G401.6 (cell line): Measurements from ENCODE around the gene TRIM27.
A peak's percentile ranks its signal among the peaks of the same experiment; 100 is the strongest.
"Not testable (repeated sequence)": the region's sequence is repeated elsewhere in the genome, so short reads cannot be mapped to it uniquely, and the experiment has no call there.

ENCODE experiments used
- FAIRE-seq: peaks from 2 replicates; lab custom pipeline; 2012; peaks lifted over from hg19 to GRCh38; lab: Jason Lieb, UNC

Gene TRIM27

DNA sequence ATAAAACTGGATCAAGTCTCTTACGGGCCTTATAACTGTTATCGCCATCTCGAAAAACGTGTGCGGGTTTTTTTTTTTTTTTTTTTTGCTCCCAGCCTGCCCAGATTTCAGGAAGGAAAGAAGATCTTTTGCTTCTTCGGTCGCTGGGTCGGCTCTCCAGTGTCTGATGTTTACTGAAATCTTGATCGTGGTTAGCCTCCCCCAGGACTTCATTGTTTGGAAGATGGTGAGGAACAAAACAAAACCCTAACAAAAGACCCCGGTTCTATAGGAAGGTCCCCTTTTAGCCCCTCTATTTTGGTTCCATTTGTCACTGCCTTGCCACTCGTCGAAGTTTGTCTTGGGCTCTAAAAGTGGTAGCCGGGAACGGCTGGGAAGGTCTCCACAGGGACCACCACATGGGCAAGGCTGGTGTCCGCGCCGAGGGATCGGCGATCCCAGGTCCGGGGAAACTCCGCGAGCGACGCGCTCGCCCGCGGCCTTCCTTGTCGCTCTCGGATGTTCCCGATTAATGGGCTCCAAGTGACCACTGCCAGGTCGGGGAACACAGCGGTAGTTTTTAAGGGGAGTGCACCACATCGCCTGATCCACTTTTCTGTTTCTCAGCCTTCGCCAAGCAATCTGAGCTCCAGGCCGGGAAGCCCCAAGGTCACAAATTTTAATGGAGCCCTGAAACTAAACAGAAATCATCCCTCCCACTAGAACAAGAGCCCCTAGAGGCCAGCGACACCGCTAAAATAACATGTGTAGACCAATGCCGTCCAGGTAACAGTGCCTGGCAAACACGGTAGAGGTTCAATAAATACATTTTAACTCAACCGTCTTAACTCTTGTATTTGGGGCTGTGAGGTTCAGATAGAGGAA is 27.0 kb downstream of the TRIM27 start:
- peak; percentile 93 for FAIRE-seq

DNA sequence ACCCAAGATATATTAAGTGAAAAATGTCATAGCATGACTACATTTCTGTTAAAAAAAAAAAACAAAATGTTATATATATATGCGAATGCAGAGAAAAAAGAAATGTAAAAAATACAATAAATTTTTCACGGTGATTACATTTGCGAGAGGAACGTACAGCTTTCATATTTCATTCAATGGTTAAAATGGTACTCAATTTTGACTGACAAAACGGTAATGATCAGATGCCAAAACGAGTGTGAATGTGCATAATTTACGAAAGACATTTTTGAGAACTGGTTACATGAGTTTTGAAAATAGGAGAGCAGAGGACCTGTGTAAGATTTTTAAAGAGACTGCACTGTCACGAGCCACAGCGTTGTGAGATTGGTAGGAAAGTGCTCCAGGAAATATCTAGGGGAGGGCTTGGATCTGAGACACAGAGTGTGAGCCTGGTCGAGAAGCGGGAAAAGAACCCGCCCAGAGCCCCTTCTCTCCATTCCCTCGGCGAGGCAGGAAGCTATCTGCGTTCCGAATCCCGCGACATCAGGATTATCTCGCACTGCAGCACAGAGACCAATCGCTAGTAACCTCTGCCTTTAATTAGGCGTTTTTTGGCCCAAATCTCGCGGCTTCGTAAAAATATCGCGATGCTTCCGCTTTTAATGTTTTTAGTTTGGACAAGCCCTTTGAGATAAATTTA is 28.5 kb downstream of the TRIM27 start:
- FAIRE-seq, result peak; percentile 97

DNA sequence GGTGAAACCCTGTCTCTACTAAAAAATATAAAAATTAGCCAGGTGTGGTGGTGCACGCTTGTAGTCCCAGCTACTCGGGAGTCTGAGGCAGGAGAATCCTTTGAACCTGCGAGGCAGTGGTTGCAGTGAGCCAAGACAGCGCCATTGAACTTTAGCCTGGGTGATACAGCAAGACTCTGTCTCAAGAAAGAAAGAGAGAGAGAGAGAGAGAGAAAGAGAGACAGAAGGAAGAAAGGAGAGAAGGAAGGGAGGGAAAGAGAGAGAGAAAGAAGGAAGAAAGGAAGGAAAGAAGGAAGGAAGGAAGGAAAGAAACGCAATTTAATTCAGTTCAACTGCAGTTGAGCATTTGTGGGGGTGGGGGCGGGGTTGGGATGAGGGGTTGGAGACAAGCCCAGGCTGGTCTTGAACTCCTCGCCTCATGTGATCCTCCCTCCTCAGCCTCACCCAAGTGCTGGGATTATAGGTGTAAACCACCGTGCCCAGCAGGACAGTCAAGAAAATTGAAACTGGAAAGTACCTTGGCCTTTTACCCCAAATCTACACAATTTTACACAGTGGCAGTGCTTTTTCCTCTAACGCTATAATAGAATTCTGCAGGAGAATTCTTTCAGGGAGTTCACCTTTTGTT is 30.5 kb downstream of the TRIM27 start:
- FAIRE-seq, result no peak

DNA sequence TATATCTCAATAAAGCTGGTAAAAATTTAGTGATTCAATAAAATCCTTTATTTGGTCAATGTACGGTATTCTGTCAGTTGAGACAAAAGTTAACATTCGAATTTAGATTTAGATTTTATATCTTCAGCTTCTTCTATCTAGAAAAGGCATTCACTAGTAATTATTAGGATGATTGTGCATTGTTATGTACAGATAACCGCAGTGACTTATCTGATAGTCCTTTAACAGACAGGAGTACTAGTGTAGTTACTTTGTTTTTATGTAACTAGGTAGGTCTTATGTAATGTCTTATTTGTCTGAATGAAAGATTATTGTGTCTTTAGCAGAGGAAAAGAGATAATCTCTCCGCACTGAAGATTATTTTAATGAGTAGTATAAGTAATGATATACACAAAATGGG is 31.3 kb downstream of the TRIM27 start:
- FAIRE-seq, result no peak

DNA sequence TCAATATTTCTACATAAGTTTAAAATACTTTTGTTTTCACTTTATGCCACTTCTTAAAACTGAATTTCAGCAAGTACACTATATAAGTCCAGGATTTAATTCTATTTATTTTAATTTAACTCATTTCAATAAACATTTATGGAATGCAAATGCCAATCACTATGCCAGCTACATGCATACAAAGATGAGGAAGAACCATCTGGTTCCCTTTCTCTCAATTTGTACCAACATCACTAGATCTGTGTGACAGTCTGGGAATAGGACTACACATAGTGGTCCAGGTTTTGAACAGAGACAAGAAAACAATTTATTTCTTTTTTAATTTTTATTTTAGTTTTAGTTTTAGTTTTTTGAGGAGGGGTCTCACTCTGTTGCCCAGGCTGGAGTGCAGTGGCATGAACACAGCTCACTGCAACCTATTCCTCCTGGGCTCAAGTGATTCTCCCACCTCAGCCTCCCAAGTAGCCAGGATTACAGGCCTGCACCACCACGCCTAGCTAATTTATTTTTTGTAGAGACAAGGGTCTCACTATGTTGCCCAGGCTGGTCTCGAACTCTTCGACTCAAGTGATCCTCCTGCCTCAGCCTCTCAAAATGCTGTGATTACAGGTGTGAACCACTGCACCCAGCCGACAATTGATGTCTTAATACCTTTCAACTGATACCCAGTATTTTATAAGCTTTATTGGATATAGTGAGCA is 35.8 kb downstream of the TRIM27 start:
- FAIRE-seq, result no peak

DNA sequence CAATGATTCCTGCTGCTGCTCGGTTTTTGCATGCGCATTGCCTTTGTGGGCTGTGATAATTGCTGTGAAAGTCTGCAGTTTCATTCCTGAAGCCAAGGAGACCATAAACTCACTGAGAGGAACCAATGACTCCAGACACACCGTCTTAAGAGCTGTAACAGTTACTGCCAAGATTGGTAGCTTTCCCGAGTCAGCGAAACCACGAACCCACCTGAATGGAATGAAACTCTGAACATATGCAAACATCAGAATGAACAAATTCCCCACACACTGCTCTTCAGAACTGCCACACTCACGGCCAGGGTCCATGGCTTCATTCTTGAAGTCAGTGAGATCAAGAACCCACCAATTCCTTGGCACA is 37.7 kb downstream of the TRIM27 start:
- no peak for FAIRE-seq

DNA sequence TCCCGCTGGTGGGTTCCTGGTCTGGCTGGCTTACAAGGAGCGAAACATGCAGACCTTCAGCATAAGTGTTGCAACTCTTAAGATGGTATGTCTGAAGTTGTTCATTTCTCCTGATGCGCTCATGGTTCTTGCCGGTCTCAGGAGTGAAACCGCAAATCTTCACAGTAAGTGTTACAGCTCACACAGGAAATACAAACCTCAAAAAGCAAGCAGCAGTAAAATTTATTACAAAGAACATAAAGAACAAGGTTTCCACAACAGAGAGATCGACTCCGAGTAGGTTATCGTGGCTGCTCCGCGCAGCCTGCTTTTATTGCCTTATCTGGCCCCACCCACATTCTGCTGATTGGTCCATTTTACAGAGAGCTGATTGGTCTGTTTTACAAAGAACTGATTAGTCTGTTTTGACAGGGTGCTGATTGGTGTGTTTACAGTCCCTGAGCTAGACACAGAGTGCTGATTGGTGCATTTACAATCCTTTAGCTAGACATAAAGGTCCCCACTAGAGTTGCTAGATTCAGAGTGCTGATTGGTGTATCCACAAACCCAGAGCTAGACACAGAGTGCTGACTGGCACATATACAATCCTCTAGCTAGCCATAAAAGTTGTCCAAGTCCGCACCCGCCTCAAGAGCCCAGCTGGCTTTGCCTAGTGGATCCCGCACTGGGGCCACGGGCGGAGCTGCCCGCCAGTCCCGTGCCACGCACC is 39.2 kb downstream of the TRIM27 start:
- FAIRE-seq, result no peak

DNA sequence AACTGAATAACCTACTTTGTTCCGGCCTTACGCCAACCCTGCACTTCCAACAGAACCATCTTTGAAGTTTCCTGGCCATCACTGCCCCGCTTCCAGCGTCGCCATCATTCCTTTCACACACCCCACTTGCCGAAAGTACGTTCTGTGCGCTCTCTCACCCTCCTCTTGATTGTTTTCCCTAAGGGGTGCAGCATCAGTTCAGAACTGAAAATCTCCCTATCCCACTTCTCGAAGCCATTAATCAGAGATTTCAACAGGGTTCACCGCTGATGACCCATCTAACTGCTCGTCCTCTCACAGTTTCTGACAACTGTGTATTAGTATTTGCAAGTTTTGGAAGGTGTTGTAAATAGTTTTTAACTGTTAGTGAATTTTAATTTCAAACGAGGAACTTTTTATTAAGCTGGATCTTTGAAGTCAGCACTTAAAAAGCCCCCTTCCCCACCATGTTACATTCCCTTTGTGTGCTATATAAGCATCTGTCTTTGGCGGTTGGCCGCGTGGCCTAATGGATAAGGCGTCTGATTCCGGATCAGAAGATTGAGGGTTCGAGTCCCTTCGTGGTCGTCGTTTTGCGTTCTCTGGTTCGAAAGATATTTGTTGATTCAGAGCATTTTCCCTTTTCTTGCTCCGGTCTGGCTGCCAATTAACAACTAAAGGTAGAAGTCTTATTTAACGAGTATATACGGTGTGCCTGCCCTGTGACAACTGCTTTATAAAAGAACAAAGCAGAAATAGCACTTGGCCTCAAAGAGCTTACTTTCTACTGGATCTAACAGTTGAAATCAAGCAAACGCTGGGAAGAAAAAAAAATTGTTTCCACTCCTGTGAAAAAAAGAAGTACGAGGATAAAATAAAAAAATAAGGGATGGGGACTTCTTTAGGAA is 42.6 kb downstream of the TRIM27 start:
- FAIRE-seq, result peak; percentile 39

DNA sequence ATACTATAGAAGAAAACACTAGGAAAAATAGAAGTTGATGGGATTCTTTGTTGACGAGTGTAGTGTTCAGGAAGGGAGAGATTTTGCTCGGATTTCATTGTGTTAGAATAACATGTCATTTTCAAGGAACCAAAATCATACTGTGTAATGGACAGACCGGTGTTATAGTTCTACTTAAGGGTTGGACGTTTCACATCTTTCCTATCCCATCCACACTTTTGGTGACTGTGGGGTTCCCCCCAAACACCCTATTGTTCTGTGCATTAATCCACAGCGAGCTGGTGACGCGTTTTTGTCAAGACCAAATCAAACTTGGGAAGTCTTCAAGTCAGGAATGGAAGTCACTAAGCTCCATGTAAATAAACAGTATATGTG is 43.3 kb downstream of the TRIM27 start:
- no peak for FAIRE-seq

DNA sequence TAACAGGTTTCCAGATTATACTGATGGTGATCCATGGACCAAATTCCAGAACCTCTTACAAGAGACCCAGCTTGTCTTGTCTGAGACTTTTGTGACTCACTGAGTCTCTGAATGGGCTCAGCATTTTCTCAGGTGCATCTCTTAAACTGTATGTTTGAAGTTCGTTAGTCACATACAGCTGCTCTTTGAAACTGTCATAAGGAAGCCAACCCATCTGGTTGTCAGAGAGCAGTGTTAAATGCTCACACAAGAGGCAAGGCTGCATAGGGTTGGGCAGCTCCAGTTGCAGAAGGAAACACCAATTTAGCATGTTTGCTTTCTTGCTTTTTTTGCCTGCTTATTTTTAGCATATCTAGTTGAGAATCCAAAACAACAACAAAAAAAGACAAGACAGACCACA is 47.1 kb downstream of the TRIM27 start:
- no peak for FAIRE-seq

DNA sequence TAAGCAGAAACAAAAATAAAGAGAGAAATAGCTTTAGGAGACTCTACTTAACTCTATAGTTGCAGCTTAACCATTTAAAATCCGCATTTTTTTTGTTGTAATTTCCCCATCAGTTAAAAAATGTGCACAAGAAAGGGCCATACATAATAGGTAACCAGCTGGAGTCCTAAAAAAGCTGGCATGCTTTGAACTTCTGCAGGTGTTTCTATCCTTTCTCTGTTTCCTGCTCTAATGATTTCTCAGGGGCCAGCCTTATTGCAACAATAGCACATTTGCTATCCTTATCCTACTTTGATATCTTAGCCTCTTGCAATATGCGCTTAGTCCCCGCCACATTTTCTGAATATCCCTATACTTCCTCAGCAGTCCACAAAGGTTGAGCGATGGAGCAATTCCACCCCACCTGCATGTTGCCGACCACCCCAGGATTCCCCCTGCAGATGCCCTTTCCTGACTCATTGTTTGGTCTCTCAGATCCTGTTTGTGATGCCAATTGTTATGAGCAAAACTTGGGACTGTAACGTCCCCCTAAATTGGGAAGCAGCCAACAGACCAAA is 48.5 kb downstream of the TRIM27 start:
- FAIRE-seq, result no peak

DNA sequence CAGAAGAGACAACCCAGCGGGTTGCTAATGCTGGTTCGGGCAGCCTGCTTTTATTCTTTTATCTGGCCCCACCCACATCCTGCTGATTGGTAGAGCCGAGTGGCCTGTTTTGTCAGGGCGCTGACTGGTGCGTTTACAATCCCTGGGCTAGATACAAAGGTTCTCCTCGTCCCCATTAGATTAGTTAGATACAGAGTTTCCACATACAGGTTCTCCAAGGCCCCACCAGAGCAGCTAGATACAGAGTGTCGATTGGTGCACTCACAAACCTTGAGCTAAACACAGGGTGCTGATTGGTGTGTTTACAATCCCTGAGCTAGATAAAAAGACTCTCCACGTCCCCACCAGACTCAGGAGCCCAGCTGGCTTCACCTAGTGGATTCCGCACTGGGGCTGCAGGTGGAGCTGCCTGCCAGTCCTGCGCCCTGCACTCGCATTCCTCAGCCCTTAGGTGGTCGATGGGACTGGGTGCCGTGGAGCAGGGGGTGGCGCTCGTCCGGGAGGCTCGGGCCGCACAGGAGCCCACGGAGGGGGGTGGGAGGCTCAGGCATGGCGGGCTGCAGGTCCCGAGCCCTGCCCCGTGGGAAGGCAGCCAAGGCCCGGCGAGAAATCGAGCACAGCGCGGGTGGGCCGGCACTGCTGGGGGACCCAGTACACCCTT is 51.5 kb downstream of the TRIM27 start:
- FAIRE-seq, result not testable (repeated sequence)

DNA sequence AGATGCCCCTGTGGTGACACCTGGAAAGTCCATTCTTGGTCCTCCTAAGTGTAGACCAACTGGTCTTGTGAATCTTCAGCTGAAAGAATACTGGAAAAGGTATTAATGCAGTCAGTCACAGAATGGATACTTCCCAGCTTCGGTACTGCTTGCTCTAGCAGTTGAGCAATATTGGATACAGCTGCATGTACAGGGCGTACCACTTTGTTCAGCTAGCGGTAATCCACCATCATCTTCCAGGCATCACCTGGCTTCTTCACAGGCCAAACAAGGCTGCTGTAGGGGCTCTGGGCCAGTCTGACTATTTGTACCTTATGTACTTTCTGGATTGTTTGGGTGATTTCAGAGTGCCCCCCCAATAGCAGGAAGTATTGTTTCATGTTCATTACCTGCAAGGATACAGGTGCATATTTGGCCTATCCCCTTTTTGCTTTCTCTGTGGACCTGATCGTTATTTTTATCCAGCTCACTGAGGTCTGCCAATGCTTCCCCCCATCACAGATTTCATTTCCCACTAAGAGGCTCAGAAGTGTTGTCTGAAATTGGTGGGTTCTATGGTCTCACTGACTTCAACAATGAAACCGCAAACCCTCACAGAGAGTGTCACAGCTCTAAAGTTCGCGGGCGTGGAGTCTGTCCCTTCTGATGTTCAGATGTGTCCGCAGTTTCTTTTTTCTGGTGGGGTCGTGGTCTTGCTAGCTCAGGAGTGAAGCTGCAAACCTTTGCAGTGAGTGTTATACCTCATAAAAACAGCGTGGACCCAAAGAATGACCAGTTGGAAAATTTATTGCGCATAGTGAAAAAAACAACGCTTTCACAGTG is 52.2 kb downstream of the TRIM27 start:
- no peak for FAIRE-seq

DNA sequence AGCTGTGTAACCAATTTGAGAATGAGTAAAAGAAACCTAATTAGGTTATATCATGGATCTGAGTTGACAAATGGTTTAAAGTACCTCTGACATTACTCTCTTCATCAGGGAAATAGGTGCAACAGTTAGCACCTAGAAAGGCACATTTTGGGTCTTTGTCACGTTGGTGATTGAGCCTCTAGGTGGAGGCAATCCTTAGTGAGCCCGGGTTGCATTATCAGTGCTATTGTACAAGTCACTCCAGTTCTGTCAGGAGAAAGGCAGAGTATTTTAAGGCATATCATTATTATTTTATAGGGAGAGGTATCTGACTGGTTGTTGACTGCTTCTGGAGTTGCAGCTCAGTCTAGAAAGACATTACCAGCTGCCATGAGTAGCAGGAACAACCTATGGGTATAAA is 54.9 kb downstream of the TRIM27 start:
- FAIRE-seq, result no peak

DNA sequence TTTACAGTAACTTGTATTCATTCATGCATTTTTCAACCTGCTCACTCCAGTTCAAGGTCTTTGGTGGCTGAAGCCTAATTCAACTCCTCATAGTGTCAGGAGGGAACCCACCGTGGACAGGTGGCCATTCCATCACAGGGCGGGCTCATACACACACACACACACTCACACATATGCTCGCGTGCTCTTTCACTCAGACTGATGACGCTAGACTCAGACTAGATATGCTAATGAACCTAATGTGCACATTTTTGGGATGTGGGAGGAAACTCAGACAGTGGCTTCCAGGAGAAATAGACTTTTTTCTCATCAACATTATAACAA is 56.7 kb downstream of the TRIM27 start:
- FAIRE-seq, result no peak

DNA sequence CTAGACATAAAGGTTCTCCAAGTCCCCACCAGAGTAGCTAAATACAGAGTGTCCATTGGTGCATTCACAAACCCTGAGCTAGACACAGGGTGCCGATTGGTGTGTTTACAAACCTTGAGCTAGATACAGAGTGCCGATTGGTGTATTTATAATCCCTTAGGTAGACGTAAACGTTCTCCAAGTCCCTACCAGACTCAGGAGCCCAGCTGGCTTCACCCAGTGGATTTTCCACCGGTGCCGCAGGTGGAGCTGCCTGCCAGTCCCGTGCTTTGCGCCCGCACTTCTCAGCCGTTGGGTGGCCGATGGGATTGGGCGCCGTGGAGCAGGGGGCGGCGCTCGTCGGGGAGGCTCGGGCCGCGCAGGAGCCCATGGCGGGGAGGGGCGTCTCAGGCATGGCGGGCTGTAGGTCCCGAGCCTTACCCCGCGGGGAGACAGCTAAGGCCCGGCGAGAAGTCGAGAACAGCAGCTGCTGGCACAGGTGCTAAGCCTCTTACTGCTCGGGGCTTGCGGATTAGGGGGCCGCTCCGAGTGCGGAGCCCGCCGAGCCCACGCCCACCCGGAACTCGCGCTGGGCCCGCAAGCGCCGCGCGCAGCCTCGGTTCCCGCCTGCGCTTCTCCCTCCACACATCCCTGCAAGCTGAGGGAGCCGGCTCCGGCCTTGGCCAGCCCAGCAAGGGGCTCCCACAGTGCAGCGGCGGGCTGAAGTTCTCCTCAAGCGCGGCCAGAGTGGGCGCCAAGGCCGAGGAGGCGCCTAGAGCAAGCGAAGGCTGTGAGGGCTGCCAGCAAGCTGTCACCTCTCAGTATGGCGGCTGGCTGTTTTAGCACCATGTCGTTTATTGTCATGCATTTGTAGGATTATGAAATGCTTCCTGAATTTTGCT is 57.3 kb downstream of the TRIM27 start:
- peak; percentile 93 for FAIRE-seq

DNA sequence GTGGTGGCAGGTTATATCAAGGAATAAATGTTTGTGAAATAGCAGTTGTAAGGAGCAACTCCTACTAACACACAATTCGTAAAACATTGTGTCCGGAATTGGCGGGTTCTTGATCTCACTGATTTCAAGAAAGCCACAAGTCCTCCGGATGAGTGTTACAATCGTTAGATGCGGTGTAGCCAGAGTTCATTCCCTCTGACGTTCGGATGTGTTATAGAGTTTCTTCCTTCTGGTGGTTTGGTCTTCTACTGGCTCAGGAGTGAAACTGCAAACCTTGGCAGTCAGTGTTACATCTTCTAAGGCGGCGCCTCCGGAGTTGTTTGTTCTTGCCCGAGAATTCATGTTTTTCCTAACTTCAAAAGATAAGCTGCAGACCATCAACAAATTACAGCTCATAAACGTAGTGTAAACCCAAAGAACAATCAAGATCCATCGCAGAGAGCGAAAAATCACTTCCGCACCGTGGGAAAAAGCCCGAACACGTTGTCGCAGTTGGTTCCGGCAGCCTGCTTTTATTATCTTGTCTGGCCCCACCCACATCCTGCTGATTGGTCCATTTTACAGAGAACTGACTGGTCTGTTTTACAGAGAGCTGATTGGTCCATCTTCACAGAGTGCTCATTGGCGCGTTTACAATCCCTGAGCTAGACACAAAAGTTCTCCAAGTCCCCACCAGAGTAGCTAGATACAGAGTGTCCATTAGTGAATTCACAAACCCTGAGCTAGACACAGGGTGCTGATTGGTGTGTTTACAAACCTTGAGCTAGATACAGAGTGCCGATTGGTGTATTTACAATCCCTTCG is 58.2 kb downstream of the TRIM27 start:
- FAIRE-seq, result no peak
